H9 (cell line): ENCODE data around the gene CADM4. TPM values are rescaled to one million over a fixed set of nuclear protein-coding genes. Genes with fewer than 3 reads are reported as not detected.

Experiments used
- DNase-seq: peaks from one replicate; pipeline ENCODE4 v3.0.0-alpha.2; 2017
- H2AFZ ChIP-seq: one replicate; pipeline ENCODE4 v1.6.1; 2013; ENCODE audit warnings: mild to moderate bottlenecking, low read length, control low read depth, moderate library complexity
- H2AK5ac ChIP-seq: 2 replicates; pipeline ENCODE4 v1.6.1; 2013; ENCODE audit warnings: low read length, control low read depth, mixed read lengths; ENCODE audit not compliant: insufficient read length
- H2BK120ac ChIP-seq: one replicate; pipeline ENCODE4 v1.6.1; 2013; ENCODE audit warnings: low read depth, mild to moderate bottlenecking, low read length, control low read depth, inconsistent platforms; ENCODE audit not compliant: poor library complexity, severe bottlenecking
- H2BK12ac ChIP-seq: 2 replicates; pipeline ENCODE4 v1.6.1; 2013; ENCODE audit warnings: low read length, control low read depth, mixed read lengths, low read depth; ENCODE audit not compliant: insufficient read length
- H2BK15ac ChIP-seq: 2 replicates; pipeline ENCODE4 v1.6.1; 2013; ENCODE audit warnings: low read depth, low read length, control low read depth
- H2BK20ac ChIP-seq: one replicate; pipeline ENCODE4 v1.6.1; 2013; ENCODE audit warnings: low read depth, mild to moderate bottlenecking, low read length, control low read depth, inconsistent platforms; ENCODE audit not compliant: poor library complexity, severe bottlenecking
- H2BK5ac ChIP-seq: 2 replicates; pipeline ENCODE4 v1.6.1; 2013; ENCODE audit warnings: low read length, control low read depth, mixed read lengths; ENCODE audit not compliant: insufficient read length
- H3K14ac ChIP-seq: 2 replicates; pipeline ENCODE4 v1.6.1; 2013; ENCODE audit warnings: low read length, control low read depth; ENCODE audit not compliant: insufficient read depth
- H3K18ac ChIP-seq: 2 replicates; pipeline ENCODE4 v1.6.1; 2013; ENCODE audit warnings: low read depth, mild to moderate bottlenecking, mixed read lengths, low read length, control low read depth; ENCODE audit not compliant: insufficient read length
- H3K23ac ChIP-seq: 2 replicates; pipeline ENCODE4 v1.6.1; 2013; ENCODE audit warnings: low read length, control low read depth, mixed read lengths, low read depth; ENCODE audit not compliant: insufficient read length
- H3K23me2 ChIP-seq: 2 replicates; pipeline ENCODE4 v1.6.1; 2013; ENCODE audit warnings: low read depth, mild to moderate bottlenecking, mixed read lengths, low read length, control low read depth; ENCODE audit not compliant: insufficient read length, poor library complexity, severe bottlenecking
- H3K27ac ChIP-seq: 2 replicates; pipeline ENCODE4 v1.5.1; 2013; ENCODE audit warnings: low read length, control low read depth, mixed read lengths, low read depth; ENCODE audit not compliant: insufficient read length
- H3K27me3 ChIP-seq: 2 replicates; pipeline ENCODE4 v1.6.1; 2013; ENCODE audit warnings: low read length, control low read depth, inconsistent platforms; ENCODE audit not compliant: insufficient read depth
- H3K4ac ChIP-seq: 2 replicates; pipeline ENCODE4 v1.6.1; 2013; ENCODE audit warnings: low read depth, mild to moderate bottlenecking, control low read depth, inconsistent platforms, low read length, moderate library complexity
- H3K4me1 ChIP-seq: 2 replicates; pipeline ENCODE4 v1.6.1; 2013; ENCODE audit warnings: low read length, control low read depth, inconsistent platforms; ENCODE audit not compliant: insufficient read depth
- H3K4me2 ChIP-seq: 2 replicates; pipeline ENCODE4 v1.6.1; 2013; ENCODE audit warnings: low read length, control low read depth, mixed read lengths; ENCODE audit not compliant: insufficient read length, insufficient read depth
- H3K56ac ChIP-seq: 2 replicates; pipeline ENCODE4 v1.6.1; 2013; ENCODE audit warnings: low read depth, mild to moderate bottlenecking, mixed read lengths, low read length, control low read depth; ENCODE audit not compliant: insufficient read length
- H3K79me1 ChIP-seq: 2 replicates; pipeline ENCODE4 v1.6.1; 2013; ENCODE audit warnings: low read depth, mild to moderate bottlenecking, moderate library complexity, low read length, control low read depth, inconsistent platforms; ENCODE audit not compliant: insufficient read depth, poor library complexity, severe bottlenecking
- H3K79me2 ChIP-seq: 2 replicates; pipeline ENCODE4 v1.6.1; 2013; ENCODE audit warnings: low read length, control low read depth, inconsistent platforms; ENCODE audit not compliant: insufficient read depth
- H3K9ac ChIP-seq: 2 replicates; pipeline ENCODE4 v1.6.1; 2013; ENCODE audit warnings: low read length, control low read depth, mixed read lengths; ENCODE audit not compliant: insufficient read length; ENCODE audit errors: extremely low read depth
- H3K9me3 ChIP-seq: one replicate; pipeline ENCODE4 v1.6.1; 2013; ENCODE audit warnings: low read depth, low read length, inconsistent platforms; ENCODE audit not compliant: control insufficient read depth
- H3T11ph ChIP-seq: one replicate; pipeline ENCODE4 v1.6.1; 2013; ENCODE audit warnings: mild to moderate bottlenecking, low read length, control low read depth, inconsistent platforms
- H4K20me1 ChIP-seq: one replicate; pipeline ENCODE4 v1.6.1; 2013; ENCODE audit not compliant: control insufficient read depth, insufficient read length, insufficient read depth
- H4K5ac ChIP-seq: 2 replicates; pipeline ENCODE4 v1.6.1; 2013; ENCODE audit warnings: low read depth, mild to moderate bottlenecking, mixed read lengths, low read length, control low read depth; ENCODE audit not compliant: insufficient read length
- H4K8ac ChIP-seq: replicated peaks from 2 replicates; pipeline ENCODE4 v1.6.1; 2013; ENCODE audit warnings: low read length, control low read depth, mixed read lengths, low read depth; ENCODE audit not compliant: insufficient read length
- H4K91ac ChIP-seq: 2 replicates; pipeline ENCODE4 v1.6.1; 2013; ENCODE audit warnings: low read depth, mild to moderate bottlenecking, moderate library complexity, mixed read lengths, low read length, control low read depth; ENCODE audit not compliant: insufficient read length
- H3K27ac Mint-ChIP-seq, 3 experiments: 2 replicates in 2 of 3; 3 replicates in 1 of 3; pipeline ENCODE4 v1.8.0; 2020 to 2021; ENCODE audit warnings: mixed read lengths in 3 of 3, mild to moderate bottlenecking in 1 of 3, moderate library complexity in 1 of 3
- H3K27me3 Mint-ChIP-seq: 2 replicates; pipeline ENCODE4 v1.8.0; 2021; ENCODE audit warnings: low read depth, mild to moderate bottlenecking, moderate library complexity, mixed read lengths
- H3K36me3 Mint-ChIP-seq, 3 experiments: 2 replicates in 2 of 3; 3 replicates in 1 of 3; pipeline ENCODE4 v1.8.0; 2020 to 2021; ENCODE audit warnings: low read depth in 3 of 3, mixed read lengths in 3 of 3; ENCODE audit not compliant: insufficient read depth in 1 of 3
- H3K4me1 Mint-ChIP-seq, 2 experiments: 2 replicates each; pipeline ENCODE4 v1.8.0; 2020; ENCODE audit warnings: mixed read lengths in 2 of 2
- H3K4me3 Mint-ChIP-seq, 2 experiments: 2 replicates in 1 of 2; 3 replicates in 1 of 2; pipeline ENCODE4 v1.8.0; 2020 to 2021; ENCODE audit warnings: mild to moderate bottlenecking in 2 of 2, mixed read lengths in 2 of 2, moderate library complexity in 1 of 2
- H3K9me3 Mint-ChIP-seq, 2 experiments: 2 replicates in 1 of 2; 3 replicates in 1 of 2; pipeline ENCODE4 v1.8.0; 2020; ENCODE audit warnings: mild to moderate bottlenecking in 2 of 2, mixed read lengths in 2 of 2, moderate library complexity in 1 of 2
- CTCF ChIP-seq: fragments of 200-600 bp; sonication (generic); conservative IDR thresholded peaks from 3 replicates; pipeline ENCODE4 v1.8.0; 2021; ENCODE audit warnings: antibody characterized with exemption, mild to moderate bottlenecking
- WGBS: extraction: QIAGEN DNeasy Blood & Tissue Kit; methylation state at CpG from one replicate; pipeline ENCODE4 v1.1.7; 2013; ENCODE audit warnings: missing lambda C conversion rate, low lambda C conversion rate, mixed read lengths; ENCODE audit not compliant: insufficient read length; ENCODE audit errors: extremely low coverage; 5-methylcytosine and 5-hydroxymethylcytosine counted together
- total RNA-seq: library from RNA; stranded (reverse); gene quantifications from 2 replicates; pipeline ENCODE4 v1.2.1, GENCODE V29; 2021

Gene CADM4
- total RNA-seq, 1 experiment from 2014 or later: 10.2 TPM

GRCh38 chr19:43684326-43684725 lies 44.7 kb upstream of the CADM4 start:
- Histone ChIP-seq H3K14ac (no peak overlapping the region), H3K27ac (no peak overlapping the region), H3K18ac (no peak overlapping the region), H3K27me3 (no peaks in the 10 kb centered on the region), H3K79me2 (no peaks in the 10 kb centered on the region), H3K23ac (no peak overlapping the region), H2BK120ac (no peak overlapping the region), H2AFZ (no peak overlapping the region), H4K5ac (no peak overlapping the region), H4K91ac (no peak overlapping the region), H2BK15ac (no peak overlapping the region), H2BK20ac (no peak overlapping the region), H3T11ph (no peak overlapping the region), H3K79me1 (no peaks in the 10 kb centered on the region), H3K4me1 (no peaks in the 10 kb centered on the region; the same call in 1 of the 2 replicates), H2AK5ac (no peak overlapping the region), H3K4me2 (no peak overlapping the region), H4K8ac (no peak overlapping the region), H3K23me2 (no peaks in the 10 kb centered on the region), H3K9ac (no peak overlapping the region), H3K4ac (no peak overlapping the region), H4K20me1 (no peaks in the 10 kb centered on the region), H2BK5ac (no peak overlapping the region), H3K9me3 (no peaks in the 10 kb centered on the region), H3K56ac (no peak overlapping the region), H2BK12ac (no peak overlapping the region)
- no peaks in the 10 kb centered on the region for H3K9me3 Mint-ChIP-seq
- no peak overlapping the region for H3K4me3 Mint-ChIP-seq
- no peak for TF ChIP-seq CTCF
- no peak overlapping the region for H3K27ac Mint-ChIP-seq
- no peaks in the 10 kb centered on the region for H3K36me3 Mint-ChIP-seq
- WGBS: no CpG with 5 or more reads among the region's 1 CpG
- H3K27me3 Mint-ChIP-seq: peaks cover 3% of the 10 kb centered on the region
- no peak for DNase-seq
- H3K4me1 Mint-ChIP-seq: peaks cover 13 to 22% of the 10 kb centered on the region in 2 experiments
